NCI-H460 (cell line): ENCODE data around the gene LAMP1. TPM values are rescaled to one million over a fixed set of nuclear protein-coding genes. Genes with fewer than 3 reads are reported as not detected.
A peak's percentile ranks its signal among the peaks of the same experiment; 100 is the strongest.
"Not testable (repeated sequence)": the region's sequence is repeated elsewhere in the genome, so short reads cannot be mapped to it uniquely, and the experiment has no call there.

Source experiments
- DNase-seq: peaks from one replicate; pipeline ENCODE4 v3.0.0-alpha.2; 2016; ENCODE audit warnings: low read depth; ENCODE audit errors: extremely low read depth
- polyA plus RNA-seq: library from polyadenylated mRNA; depleted of rRNA; stranded (reverse); fragments of >200 nt; gene quantifications from 2 replicates; pipeline ENCODE4 v1.2.3, GENCODE V29; 2014; cell fraction: nucleus; rRNA removed
- total RNA-seq: library from RNA; depleted of rRNA; stranded (reverse); fragments of >200 nt; shearing (Covaris generic); gene quantifications from 2 replicates; pipeline ENCODE4 v1.2.3, GENCODE V29; 2014; rRNA removed

Gene LAMP1, protein sequence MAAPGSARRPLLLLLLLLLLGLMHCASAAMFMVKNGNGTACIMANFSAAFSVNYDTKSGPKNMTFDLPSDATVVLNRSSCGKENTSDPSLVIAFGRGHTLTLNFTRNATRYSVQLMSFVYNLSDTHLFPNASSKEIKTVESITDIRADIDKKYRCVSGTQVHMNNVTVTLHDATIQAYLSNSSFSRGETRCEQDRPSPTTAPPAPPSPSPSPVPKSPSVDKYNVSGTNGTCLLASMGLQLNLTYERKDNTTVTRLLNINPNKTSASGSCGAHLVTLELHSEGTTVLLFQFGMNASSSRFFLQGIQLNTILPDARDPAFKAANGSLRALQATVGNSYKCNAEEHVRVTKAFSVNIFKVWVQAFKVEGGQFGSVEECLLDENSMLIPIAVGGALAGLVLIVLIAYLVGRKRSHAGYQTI
- total RNA-seq: 118 and 121 TPM in 2 replicates
- polyA plus RNA-seq: 161 and 164 TPM in 2 replicates

GRCh38 chr13:113296823-113297369, at the start of gene LAMP1:
LAMP1 (plus strand) TSS chr13:113297239; CDS start chr13:113297435, 196 bp downstream.
- peak; percentile 88 for DNase-seq

DNA sequence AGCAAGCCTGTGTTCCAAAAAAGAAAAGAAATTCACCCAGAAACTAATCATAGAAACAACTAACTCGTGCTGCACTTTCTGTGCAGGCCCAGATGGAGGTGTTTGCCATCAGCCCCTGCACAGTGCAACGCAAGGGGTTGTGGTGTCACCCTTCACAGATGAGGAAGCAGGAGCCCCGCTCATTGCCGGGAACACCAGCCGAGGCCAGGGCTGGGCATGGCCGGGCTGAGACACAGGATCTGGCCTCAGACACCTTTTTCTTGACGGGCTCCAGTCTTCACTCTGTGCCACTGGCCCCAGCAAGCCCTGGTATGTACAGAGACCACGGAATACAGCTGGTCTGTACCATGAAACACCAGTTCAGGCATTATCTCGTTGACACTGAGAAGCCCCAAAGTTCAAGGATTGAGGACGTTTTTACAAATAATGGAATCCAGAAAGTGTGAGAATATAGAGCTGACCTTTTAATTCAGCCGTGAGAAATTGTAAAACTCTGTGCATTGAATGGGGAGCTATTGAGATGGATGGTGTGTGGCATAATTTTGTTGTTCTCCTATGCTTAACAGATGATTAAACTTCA, 44.4 kb upstream of the LAMP1 start:
- no peak for DNase-seq

DNA sequence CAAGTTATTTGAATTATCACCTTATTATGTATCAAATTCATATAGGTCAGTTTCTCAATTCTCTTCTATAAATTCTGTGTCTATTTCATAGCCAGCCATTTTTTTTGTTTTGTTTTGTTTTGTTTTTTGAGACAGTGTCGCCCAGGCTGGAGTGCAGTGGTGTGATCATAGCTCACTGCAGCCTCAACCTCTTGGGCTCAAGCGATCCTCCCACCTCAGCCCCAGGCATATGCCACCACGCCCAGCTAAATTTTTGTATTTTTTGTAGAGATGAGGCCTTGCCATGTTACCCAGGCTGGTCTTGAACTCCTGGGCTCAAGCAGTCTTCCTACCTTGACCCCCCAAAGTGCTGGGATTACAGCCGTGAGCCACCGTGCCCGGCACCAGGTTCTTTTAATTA, 39.1 kb upstream of the LAMP1 start:
- not testable (repeated sequence) for DNase-seq

DNA sequence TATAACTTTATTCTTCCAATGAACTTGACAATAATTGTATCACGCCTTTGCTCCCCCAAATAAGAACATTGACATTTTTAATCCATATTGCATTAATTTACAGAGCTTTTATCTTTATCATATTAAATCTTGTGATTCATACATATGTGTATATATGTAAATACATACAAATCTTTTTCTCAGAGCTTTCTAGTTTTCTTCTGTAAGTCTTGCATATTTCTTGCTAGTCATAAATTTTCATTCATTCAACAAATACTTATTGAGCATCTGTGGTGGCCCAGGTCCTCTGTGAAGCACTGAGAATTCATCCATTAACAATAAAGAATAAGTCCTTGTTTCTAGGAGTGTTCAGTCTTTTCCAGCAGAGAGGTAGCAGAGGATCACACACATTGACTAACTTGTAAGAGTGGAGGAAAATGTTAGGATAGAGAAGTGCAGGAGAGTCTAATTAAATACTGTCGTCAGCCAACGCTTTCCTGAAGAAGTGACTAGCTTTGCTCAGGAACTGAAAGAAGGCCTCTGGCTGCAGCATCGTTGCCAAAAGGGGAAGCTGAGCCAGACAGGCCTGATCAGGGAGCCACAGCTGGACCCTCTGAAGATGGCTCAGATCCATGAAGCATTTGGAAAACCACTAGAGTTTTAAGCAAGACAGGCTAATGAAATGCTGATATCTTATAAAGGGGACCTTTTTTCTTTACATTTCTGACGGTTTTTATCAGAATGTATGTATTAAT, 38.6 kb upstream of the LAMP1 start:
- DNase-seq: no peak

- no peak for DNase-seq
These were observed 36.0 kb upstream of the LAMP1 start for GRCh38 chr13:113260996-113261395.

DNA sequence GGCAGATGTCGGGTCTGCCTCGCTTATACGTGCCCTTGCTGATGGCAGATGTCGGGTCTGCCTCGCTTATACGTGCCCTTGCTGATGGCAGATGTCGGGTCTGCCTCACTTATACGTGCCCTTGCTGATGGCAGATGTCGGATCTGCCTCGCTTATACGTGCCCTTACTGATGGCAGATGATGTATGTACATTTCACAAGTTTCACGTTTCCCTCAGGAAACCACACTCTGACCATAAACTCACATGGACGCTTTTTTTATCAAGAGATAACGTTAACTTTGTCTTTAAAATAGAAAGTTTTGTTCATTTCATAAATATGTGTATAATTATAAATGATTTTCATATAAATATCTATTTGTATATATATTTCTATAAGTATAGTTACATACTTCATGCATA, 34.0 kb upstream of the LAMP1 start:
- not testable (repeated sequence) for DNase-seq

DNA sequence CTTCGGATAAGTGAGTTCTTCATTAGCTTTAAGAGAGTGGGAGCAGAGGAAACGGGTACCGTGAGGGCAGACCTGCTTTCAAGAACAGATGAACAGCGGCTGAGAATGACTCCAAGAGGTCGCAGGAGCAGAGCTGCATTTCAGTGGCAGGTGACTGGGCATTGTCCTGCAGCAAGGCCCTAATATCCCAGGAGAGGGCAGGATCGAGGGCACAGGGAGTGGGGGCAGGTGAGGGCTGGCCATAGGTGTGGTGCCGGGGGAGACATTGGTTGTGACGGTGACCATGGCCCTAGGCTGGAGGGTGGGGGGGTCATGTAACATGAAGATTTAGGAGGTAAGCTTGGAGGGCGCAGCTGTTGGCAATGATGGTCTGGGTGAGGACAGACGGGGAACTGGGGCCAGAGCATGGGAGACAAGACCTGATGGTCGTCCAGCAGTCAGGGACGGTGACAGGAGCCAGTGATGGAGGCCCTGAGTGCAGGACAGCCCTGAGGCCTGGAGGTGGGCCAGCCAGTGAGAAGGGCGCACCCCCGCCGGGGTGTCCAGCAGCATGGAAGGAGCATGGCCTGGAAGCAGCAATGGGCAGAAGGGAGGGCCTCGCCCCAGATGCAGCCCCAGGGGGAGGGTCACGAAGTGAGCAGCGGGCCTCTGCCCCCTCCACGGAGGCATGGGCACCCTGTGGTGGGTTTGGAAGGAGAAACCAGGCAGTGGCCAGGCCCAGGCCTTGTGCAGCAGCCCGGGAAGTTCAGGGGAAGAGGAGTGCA, 29.2 kb upstream of the LAMP1 start:
- no peak for DNase-seq

DNA sequence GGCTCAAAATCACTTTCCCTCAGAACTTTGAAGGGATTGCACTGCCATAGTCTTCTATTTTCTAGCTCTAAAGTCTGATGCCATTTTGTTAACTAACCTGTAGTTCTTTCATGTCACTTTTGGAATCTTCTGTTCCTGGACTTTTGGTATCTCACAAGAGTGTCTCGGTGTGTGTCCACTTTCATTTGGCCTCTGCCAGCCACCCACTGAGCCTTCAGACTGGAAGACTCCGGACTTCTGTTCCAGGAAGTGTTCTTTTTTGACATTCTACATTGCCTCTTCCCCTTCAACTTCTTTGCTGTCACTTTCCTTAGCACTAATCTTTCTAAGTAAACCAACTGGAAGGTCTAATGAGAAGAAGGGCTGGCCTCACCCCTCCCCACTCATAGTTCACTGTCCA, 25.0 kb upstream of the LAMP1 start:
- DNase-seq: no peak

DNA sequence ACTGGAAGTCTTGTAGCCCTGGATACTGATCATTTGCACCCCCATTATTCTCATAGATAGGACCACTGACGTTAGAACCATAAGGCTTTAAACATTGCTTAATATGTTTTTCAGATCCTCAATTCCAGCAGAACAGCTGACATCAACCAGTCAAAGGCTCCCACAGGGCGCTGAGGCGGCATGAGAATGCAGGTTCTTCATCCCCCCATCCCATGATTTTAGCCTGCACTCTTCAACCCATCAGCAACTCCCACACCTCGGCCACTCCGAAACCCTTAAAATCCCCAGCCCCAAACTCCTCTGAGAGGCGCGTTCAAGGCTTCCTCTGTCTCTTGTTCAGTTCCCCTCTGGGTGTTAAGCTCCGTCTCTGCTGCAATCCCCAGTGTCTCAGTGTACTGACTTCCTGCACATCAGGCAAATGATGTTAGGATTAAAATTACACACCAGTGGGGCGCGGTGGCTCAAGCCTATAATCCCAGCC, 24.3 kb upstream of the LAMP1 start:
- DNase-seq: no peak

GRCh38 chr13:113273321-113273720, 23.7 kb upstream of the LAMP1 start:
- DNase-seq: no peak

- no peak for DNase-seq
These were observed 23.0 kb upstream of the LAMP1 start for GRCh38 chr13:113273851-113274590.

- DNase-seq: no peak
These were observed 22.3 kb upstream of the LAMP1 start for GRCh38 chr13:113274721-113275120.

DNA sequence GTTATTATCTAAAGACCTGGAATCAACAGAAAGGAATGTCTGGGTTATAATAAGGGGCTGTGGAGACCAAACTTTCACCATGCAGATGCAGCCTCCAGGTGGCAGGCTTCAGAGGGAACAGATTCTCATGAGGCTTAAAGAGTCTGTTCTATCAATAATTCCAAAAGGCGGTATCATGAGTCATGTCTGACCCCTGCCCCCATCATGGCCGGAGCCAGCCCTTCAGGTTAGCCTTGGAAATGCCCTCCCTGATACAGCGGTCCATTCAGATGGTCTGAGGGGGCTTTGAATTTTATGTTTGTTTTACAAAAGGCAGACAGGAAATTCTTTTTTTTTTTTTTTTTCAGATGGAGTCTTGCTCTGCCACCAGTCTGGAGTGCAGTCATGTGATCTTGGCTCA, 21.7 kb upstream of the LAMP1 start:
- DNase-seq: peak; percentile 25

DNA sequence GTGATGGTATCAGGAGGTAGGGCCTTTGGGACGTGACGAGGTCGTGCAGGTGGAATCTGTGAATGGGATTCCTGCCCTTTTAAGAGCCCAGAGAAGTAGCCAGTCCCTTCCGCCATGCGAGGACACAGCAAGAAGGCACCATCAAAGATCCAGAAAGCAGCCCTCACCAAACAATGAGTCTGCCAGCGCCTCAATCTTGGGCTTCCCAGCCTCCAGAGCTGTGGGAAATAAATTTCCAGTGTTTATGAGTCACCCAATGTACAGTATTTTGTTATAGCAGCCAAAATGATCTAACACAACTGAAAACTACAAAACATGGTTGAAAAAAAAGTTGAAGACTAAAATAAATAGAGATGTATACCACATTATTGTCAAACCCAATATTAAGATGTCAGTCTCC, 16.9 kb upstream of the LAMP1 start:
- no peak for DNase-seq

GRCh38 chr13:113283904-113284303, 13.1 kb upstream of the LAMP1 start:
- no peak for DNase-seq

DNA sequence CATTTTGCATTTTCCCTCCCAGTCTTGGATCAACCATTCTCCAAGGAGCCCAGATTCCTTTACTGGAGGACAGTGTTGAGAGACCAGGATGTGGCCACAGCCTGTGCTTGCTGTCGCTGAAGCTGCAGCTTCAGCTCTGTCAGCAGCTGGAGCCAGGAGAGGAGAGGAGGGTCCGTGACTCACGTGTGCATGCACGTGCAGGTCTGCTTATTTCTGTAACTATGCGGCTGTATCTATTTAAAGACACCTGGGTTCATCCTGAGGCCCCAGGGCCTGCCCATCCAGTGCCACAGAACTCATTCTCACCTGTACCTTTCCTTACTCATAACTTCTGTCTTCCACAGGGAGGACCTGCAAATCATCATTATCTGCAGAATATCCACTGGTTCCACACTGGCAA, 8.2 kb upstream of the LAMP1 start:
- DNase-seq: no peak

GRCh38 chr13:113291129-113291528, 5.9 kb upstream of the LAMP1 start:
- DNase-seq: no peak

- no peak for DNase-seq
These were observed 4.8 kb upstream of the LAMP1 start for GRCh38 chr13:113292021-113292862.

- DNase-seq: no peak
These were observed 3.4 kb upstream of the LAMP1 start for GRCh38 chr13:113293686-113294085.
